A673 (cell line): ENCODE measurements around the gene HMGA1.

Experiments
- EZH2 ChIP-seq: fragments of 200-600 bp; sonication (generic); IDR thresholded peaks from 2 replicates; pipeline ENCODE4 v1.6.1; 2017; ENCODE audit warnings: borderline replicate concordance, low read depth, mild to moderate bottlenecking, mixed read lengths, antibody characterized with exemption, low read length; ENCODE audit not compliant: poor library complexity, severe bottlenecking
- TF ChIP-seq, protein P1 (sequence below): fragments of 300-800, 200-600 bp; sonication (generic); conservative IDR thresholded peaks from 2 replicates; pipeline ENCODE4 v1.5.1; 2017; ENCODE audit warnings: low read depth, mild to moderate bottlenecking, antibody characterized with exemption, low read length, moderate library complexity, mixed read lengths

DNA sequence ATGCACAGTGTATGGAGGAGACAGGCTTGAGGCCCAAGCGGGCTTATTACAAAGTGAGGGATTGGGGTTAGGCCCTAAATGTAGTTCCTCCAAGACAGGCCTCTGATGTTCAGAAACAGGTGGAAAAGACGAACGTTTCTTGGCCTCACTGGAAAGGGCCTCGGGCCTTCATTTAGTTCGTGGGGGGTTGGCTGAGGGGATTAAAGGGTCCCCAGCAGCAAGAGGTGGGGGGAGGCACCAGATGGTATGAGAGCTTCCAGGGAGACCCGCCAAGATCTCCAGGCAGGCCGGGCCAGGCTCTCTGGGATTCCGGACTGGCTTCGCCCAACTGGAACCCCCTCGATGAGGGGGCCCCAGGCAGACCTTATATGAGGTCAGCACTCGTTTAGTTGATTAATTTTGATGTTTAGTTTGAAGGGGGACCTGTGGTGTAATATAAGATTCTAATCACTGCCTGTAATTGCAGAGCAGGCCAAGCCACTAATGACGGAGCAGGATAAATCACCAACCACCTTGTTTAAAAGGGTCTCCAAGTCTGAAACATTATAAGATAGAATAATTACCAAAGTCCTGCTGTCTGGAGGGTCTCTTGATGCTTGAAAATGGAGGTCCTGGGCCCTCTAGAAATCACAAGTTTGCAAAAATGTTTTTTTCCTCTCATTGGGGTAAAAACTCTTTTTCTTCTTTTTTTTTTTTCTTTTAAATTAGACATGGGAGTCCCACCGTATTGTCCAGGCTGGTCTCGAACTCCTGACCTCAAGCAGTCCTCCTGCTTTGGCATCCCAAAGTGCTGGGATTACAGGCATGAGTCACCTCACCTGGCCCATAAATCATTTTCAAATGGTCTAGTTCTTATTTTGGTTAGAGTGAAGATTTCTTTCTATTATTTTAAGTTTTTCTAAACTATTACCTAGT, 2.2 kb downstream of the HMGA1 start:
- TF ChIP-seq, protein P1, sequence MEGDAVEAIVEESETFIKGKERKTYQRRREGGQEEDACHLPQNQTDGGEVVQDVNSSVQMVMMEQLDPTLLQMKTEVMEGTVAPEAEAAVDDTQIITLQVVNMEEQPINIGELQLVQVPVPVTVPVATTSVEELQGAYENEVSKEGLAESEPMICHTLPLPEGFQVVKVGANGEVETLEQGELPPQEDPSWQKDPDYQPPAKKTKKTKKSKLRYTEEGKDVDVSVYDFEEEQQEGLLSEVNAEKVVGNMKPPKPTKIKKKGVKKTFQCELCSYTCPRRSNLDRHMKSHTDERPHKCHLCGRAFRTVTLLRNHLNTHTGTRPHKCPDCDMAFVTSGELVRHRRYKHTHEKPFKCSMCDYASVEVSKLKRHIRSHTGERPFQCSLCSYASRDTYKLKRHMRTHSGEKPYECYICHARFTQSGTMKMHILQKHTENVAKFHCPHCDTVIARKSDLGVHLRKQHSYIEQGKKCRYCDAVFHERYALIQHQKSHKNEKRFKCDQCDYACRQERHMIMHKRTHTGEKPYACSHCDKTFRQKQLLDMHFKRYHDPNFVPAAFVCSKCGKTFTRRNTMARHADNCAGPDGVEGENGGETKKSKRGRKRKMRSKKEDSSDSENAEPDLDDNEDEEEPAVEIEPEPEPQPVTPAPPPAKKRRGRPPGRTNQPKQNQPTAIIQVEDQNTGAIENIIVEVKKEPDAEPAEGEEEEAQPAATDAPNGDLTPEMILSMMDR = no peak
- TF ChIP-seq EZH2 = no peak
